Mononuclear cell (primary cell): ENCODE data around the gene LRIF1. TPM values are rescaled to one million over a fixed set of nuclear protein-coding genes. Genes with fewer than 3 reads are reported as not detected.
A peak's percentile ranks its signal among the peaks of the same experiment; 100 is the strongest.
"Not testable (repeated sequence)": the region's sequence is repeated elsewhere in the genome, so short reads cannot be mapped to it uniquely, and the experiment has no call there.

ENCODE experiments used
- H3K27me3 ChIP-seq: 2 replicates; pipeline ENCODE4 v1.6.0; 2011; ENCODE audit warnings: low read length, control low read depth; ENCODE audit not compliant: insufficient read depth
- H3K4me1 ChIP-seq: 2 replicates; pipeline ENCODE4 v1.5.1; 2011; ENCODE audit warnings: mild to moderate bottlenecking, low read length, control low read depth; ENCODE audit not compliant: insufficient read depth
- H3K4me3 ChIP-seq: 2 replicates; pipeline ENCODE4 v1.5.1; 2011; ENCODE audit warnings: mild to moderate bottlenecking, low read length, moderate library complexity
- H3K9me3 ChIP-seq: 2 replicates; pipeline ENCODE4 v1.5.1; 2011; ENCODE audit warnings: low read depth, mild to moderate bottlenecking, control low read depth, low read length
- total RNA-seq: library from RNA; depleted of rRNA; stranded (reverse); fragments of >200 nt; gene quantifications from one replicate; pipeline ENCODE4 v1.2.3, GENCODE V29; 2012

LRIF1 gene, protein sequence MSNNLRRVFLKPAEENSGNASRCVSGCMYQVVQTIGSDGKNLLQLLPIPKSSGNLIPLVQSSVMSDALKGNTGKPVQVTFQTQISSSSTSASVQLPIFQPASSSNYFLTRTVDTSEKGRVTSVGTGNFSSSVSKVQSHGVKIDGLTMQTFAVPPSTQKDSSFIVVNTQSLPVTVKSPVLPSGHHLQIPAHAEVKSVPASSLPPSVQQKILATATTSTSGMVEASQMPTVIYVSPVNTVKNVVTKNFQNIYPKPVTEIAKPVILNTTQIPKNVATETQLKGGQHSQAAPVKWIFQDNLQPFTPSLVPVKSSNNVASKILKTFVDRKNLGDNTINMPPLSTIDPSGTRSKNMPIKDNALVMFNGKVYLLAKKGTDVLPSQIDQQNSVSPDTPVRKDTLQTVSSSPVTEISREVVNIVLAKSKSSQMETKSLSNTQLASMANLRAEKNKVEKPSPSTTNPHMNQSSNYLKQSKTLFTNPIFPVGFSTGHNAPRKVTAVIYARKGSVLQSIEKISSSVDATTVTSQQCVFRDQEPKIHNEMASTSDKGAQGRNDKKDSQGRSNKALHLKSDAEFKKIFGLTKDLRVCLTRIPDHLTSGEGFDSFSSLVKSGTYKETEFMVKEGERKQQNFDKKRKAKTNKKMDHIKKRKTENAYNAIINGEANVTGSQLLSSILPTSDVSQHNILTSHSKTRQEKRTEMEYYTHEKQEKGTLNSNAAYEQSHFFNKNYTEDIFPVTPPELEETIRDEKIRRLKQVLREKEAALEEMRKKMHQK
- 3.3 TPM for total RNA-seq

DNA sequence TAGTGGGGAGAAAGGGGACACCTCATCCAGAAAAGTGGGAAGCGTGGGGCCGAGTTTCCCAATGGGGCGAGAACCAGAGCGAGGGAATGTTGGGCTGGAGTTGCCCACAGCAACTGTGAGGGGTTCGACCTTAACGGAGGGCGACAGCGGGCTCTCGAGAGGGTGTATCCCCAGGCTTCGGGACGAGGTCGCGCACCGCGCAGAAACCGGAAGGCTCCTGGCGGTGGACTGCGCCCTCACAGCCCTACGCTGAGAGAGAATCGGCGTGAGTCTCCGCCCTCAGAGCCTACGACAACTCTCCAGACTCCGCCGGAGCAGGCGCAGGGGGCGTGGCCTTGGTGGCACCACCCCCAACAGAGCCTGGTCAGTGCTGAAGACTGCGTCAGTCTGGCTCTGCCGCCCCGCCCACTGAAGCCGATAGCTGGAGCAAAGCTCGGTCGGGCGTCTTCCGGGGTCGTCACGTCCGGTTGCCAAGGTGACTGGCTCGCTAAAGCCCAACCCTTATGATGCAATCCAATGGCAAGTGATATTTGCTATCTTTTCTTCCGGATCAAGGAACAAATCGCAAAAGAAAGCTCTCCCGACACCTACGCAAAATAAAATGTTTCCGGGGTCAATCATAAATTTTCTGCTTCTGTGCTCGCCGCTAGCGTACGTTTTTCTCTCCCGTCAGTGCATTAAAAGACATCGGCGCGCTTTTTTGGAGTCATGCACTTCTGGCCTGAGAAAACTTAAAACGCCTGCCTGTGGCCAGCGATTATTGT, at the start of gene LRIF1:
Gene LRIF1 (minus strand): TSS at position 232 of the 764 bp plus-strand sequence. CDS start 234 bp downstream, outside the sequence.
- H3K4me3 ChIP-seq: peak within 1 kb of the TSS; percentile 69
- H3K4me1 ChIP-seq: peaks cover 6% of the 10 kb centered on the region
- peaks cover 30% of the 10 kb centered on the region for H3K9me3 ChIP-seq
- H3K27me3 ChIP-seq: peaks cover 27% of the 10 kb centered on the region

DNA sequence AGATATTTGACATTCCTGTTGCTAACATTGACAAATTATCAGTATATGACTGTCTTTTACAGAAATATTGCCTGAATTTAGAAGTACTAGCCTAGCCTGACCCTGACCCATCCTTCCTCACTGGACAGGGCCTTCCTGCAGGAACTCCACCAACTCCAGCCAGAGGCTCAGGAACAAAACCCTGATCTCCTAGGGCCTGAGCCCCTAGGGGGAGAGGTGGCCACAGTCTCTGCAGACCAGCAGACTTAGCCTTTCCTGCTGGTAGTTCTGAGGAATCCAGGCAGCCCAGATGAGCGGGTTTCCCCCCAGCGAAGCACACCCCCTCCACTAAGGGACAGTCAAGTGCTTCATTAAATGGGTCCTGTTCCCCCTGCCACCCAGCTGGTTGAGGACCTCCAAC, 44.3 kb upstream of the LRIF1 start:
- Histone ChIP-seq H3K4me1 (no peaks in the 10 kb centered on the region), H3K9me3 (peaks cover 6% of the 10 kb centered on the region), H3K4me3 (no peak overlapping the region), H3K27me3 (peaks cover 24% of the 10 kb centered on the region)

DNA sequence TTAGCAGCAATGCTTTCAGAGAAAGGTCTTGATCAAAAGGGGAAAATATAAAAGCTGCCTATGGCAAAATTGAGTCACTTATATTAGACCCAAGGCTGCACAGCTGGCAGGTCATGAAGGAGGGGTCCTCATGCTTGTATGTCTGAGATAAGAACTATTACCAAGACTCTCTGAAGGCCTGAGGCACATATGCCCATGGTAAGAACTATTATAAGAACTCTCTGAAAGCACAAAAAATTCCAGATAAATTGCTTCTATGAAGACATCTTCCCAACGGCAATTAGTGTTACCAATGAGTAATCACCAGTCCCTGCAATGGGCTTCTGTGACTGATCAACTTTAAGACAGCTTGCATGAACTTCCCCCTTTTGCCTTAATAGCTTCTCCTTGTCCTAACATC, 42.8 kb upstream of the LRIF1 start:
- Histone ChIP-seq H3K4me1 (no peaks in the 10 kb centered on the region), H3K9me3 (peaks cover 6% of the 10 kb centered on the region), H3K4me3 (no peak overlapping the region), H3K27me3 (peaks cover 32% of the 10 kb centered on the region)

DNA sequence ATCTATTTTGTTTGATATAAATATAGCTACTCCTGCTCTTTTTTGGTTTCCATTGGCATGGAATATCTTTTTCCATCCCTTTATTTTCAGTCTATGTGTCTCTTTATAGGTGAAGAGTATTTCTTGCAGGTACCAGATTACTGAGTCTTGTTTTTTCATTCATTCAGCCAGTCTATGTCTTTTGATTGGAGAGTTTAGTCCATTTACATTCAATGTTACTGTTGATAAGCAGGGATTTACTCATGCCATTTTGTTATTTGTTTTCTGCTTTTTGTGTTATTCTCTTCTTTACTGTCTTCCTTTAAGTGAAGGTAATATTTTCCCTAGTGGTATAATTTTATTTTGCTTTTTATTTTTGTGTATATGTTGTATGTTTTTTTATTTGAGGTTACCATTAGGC, 35.9 kb upstream of the LRIF1 start:
- H3K9me3 ChIP-seq, H3K4me3 ChIP-seq, H3K4me1 ChIP-seq: not testable (repeated sequence)
- peaks cover 48% of the 10 kb centered on the region for H3K27me3 ChIP-seq

DNA sequence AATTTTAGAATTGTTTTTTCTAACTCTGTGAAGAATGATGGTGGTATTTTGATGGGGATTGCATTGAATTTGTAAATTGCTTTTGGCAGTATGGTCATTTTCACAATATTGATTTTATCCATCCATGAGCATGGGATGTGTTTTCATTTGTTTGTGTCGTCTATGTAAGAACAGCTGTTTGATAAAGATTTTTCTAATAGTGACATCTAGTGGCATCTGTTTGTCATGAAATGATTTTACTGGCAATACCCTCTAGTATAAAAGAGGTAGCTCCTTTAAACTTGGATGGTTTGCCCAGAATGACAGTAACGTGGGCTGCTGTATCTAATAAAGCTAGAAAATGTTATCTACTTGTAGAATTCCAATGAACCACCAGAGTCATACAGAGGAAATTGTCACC, 28.6 kb upstream of the LRIF1 start:
- H3K4me3 ChIP-seq, H3K9me3 ChIP-seq, H3K4me1 ChIP-seq: not testable (repeated sequence)
- H3K27me3 ChIP-seq: peaks cover 19% of the 10 kb centered on the region

DNA sequence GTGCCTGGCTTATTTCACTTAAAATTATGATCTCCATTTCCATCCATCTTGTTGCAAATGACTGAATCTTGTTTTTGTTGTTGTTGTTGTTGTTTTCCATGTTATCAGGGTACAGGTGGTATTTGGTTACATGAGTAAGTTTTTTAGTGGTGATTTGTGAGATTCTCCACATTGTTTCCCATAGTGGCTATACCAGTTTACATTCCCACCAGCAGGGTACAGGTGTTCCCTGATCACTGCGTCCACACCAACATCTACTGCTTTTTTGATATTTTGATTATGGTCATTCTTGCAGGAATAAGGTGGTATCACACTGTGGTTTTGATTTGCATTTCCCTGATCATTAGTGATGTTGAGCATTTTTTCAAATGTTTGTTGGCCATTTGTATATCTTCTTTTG, 27.6 kb upstream of the LRIF1 start:
- H3K27me3 ChIP-seq, H3K9me3 ChIP-seq, H3K4me1 ChIP-seq, H3K4me3 ChIP-seq: not testable (repeated sequence)

DNA sequence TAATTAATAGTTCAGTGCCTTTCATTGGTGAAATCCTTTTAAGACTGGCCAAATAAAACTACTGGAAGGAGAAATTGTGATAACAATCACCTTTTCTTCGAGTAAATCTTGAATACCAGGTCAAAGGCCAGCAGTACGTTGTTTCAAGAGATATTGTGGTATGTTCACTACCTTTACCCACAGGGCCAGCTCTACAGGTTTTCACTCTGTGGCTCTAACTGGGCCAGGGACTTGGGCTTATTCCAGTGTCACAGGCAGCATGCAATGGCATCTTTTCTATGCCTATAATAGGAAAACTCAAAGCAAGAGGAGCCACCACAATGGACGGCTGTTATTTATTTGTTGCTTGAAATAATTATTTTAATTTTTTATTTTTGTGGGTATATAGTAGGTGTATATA, 26.8 kb upstream of the LRIF1 start:
- Histone ChIP-seq H3K27me3 (peaks cover 2% of the 10 kb centered on the region), H3K4me3 (no peak overlapping the region), H3K9me3 (no peaks in the 10 kb centered on the region), H3K4me1 (no peaks in the 10 kb centered on the region)

DNA sequence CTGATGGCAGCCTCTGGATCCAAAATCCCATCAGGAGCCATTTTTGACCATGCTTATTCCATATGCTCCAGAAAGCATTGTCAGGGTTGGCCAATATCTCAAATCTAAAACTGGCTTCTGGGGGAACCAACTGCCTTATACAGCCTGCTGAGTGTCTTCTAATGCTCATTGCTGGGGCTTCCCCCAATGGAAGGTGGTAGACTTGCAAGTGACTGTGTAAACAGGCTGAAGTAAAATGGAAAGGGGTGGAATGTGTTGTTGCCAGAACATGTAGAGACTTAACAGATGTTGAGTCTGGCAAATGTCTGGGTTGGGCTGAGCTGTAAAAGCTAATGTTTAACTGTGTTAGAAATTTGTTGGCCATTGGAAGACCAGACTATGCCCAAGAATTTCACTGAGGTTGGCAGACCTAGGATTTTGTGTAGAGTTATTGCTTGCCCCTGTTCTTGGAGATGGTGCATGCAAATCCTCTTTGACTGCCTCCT, 22.7 kb upstream of the LRIF1 start:
- Histone ChIP-seq H3K4me3 (no peak overlapping the region), H3K9me3 (no peaks in the 10 kb centered on the region), H3K27me3 (peaks cover 3% of the 10 kb centered on the region), H3K4me1 (peaks cover 5% of the 10 kb centered on the region)

DNA sequence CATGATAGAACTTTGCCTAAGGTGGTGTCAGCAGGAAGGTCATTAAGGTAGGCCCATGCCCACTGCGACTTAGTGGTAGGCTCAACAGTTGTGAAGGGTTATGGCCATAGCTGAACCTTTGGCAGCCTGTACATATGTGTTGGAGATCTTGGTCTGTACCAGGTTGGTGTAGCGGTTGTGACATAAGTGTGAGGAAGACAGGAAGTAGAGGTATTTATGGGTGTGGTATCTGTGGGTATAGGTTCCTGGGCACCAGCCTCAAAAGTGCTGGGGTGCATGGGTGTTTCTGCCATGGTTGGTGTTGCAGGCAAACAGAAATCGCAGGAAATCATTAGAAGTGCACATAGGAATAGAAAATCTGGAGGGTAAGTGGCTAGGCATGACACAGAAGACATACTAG, 18.6 kb upstream of the LRIF1 start:
- no peaks in the 10 kb centered on the region for H3K9me3 ChIP-seq
- peaks cover 5% of the 10 kb centered on the region for H3K4me1 ChIP-seq
- H3K4me3 ChIP-seq: no peak overlapping the region
- H3K27me3 ChIP-seq: peaks cover 26% of the 10 kb centered on the region

DNA sequence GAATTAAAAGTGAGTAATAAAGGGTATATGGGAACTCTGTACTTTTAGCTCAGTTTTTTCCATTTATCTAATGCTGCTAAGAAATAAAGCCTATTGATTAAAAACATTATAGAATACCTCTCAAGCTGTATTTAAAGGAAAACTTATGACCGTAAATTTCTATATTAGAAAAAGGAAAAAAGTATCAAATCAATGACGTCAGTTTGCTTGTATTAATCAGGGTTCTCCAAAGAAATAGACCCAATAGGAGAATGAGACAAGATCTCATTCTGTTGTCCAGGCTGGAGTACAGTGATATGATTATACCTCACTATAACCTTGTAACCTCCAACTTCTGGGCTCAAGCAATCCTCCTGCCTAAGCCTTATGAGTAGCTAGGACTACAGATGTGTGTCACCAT, 15.4 kb upstream of the LRIF1 start:
- H3K27me3 ChIP-seq: peaks cover 41% of the 10 kb centered on the region
- H3K4me1 ChIP-seq: peaks cover 5% of the 10 kb centered on the region
- peaks cover 8% of the 10 kb centered on the region for H3K9me3 ChIP-seq
- H3K4me3 ChIP-seq: no peak overlapping the region

DNA sequence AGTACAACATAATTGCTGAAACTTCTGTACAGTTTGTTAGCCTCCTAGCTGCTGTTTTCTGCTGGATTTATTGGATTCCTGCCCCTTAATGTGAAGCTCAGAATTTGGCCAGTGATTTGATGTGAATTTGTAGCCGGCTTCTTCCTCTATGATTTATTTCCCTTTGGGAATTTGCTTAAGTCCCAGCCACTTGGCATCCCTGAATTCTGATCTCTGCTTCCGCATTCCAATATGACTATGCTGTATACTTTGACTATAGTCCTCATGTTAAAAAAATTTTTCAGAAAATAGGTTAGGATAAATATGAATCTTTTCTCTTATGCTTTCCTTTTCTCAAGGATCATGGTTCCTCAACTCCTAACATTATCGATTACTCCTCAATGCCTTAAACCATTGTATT, 12.4 kb upstream of the LRIF1 start:
- H3K27me3 ChIP-seq: peaks cover 62% of the 10 kb centered on the region
- H3K4me1 ChIP-seq: no peaks in the 10 kb centered on the region
- peaks cover 15% of the 10 kb centered on the region for H3K9me3 ChIP-seq
- H3K4me3 ChIP-seq: no peak overlapping the region

DNA sequence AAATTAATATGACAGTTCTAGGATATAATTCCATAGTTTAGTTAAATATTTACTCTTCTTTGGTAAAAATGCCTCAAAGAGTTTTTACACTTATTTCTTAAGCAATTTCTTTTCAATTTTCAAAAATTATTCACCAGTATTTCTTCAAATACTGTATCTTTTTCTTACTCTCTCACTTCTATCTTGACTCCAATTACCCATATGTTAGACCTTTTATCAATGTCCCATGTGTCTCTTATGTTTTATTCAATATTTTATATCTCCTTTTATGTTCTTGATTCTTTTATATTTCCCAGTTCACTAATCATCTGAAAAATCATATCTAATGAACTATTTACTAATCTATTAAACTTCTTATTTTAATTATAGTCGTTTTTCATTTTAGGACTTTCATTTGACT, 11.5 kb upstream of the LRIF1 start:
- H3K9me3 ChIP-seq: peaks cover 23% of the 10 kb centered on the region
- peaks cover 65% of the 10 kb centered on the region for H3K27me3 ChIP-seq
- H3K4me1 ChIP-seq: no peaks in the 10 kb centered on the region
- no peak overlapping the region for H3K4me3 ChIP-seq

DNA sequence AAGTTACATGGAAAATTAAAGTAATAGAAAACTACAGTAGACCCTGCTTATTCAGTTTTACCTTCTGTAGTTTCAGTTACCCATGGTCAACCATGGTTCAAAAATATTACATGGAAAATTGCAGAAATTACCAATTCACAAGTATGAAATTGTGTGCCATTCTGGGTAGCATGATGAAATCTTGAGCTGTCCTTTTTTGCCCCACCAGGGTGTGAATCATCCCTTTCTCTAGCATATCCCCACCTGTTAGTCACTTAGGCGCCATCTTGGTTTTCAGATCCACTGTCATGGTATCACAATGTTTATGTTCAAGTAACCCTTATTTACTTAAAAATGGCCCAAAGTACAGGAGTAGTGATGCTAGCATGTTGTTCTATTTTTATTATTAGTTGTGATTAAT, 3.5 kb upstream of the LRIF1 start:
- peaks cover 35% of the 10 kb centered on the region for H3K9me3 ChIP-seq
- peaks cover 6% of the 10 kb centered on the region for H3K4me1 ChIP-seq
- H3K4me3 ChIP-seq: no peak overlapping the region
- peaks cover 58% of the 10 kb centered on the region for H3K27me3 ChIP-seq

DNA sequence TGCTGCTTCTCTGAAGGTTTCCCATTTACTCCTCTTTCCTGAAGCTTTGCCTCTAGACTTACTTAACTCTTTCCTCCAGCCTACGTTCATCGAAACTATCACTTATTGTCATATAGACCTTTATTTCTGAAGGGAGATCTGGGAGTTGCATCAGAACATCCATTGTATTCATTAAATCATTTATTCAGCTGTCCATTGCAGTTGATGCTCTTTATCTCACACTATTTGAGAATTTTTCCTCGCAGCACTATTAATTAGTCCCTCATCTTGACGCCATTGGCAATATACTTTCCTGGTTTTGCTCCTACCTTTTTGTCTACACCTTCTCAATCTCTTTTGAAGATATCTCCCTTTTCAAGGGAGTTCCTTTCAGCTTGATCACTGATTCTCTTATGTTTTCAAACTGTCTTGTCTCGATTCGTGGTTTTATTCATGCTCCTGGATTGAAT, 757 bp upstream of the LRIF1 start:
- peaks cover 6% of the 10 kb centered on the region for H3K4me1 ChIP-seq
- H3K4me3 ChIP-seq: peak overlapping the region; percentile 49
- H3K9me3 ChIP-seq: peaks cover 30% of the 10 kb centered on the region
- peaks cover 33% of the 10 kb centered on the region for H3K27me3 ChIP-seq
